ENCODE results near the gene RHBDL1.

The RHBDL1 gene

DNA sequence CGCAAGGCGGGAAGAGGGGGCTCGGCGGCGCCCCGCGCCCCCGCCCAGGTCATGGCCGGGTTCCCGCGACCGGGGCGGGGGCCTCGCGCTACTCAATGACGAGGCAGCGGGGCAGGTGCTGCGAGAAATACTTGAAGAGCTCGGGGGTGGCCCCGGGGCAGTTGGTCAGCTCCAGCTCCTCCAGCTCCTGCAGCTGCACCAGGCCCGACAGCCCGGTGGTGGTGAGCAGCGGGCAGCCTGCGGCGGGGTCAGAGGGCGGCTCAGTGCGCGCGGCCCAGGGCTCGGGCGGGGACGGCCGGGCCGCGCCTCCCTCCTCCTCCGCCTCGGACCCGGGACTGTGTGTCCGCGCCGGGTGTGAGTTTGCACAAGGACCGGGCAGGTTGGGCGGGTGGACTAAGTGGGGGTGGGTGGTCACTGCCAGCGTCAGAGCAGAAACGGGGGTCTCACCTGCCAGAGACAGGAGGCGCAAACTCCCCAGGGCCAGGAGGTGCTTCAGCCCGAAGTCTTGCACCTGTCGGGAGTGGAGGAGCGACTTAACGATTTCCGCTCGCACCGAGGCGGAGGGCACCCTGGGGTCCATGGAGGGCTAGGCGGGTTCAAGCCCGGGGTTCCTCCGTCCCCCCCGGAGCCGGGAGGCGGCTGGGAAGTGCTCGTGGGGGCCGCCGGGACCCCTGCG lies 18.9 kb downstream of the RHBDL1 start:
- TF ChIP-seq ZFX (IDR thresholded peaks at IDR 0.05; ENCODE audit: borderline replicate concordance): no peak
- TF ChIP-seq, protein P1, sequence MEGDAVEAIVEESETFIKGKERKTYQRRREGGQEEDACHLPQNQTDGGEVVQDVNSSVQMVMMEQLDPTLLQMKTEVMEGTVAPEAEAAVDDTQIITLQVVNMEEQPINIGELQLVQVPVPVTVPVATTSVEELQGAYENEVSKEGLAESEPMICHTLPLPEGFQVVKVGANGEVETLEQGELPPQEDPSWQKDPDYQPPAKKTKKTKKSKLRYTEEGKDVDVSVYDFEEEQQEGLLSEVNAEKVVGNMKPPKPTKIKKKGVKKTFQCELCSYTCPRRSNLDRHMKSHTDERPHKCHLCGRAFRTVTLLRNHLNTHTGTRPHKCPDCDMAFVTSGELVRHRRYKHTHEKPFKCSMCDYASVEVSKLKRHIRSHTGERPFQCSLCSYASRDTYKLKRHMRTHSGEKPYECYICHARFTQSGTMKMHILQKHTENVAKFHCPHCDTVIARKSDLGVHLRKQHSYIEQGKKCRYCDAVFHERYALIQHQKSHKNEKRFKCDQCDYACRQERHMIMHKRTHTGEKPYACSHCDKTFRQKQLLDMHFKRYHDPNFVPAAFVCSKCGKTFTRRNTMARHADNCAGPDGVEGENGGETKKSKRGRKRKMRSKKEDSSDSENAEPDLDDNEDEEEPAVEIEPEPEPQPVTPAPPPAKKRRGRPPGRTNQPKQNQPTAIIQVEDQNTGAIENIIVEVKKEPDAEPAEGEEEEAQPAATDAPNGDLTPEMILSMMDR (IDR thresholded peaks at IDR 0.05): no peak
- H3K27ac ChIP-seq: peak overlapping the region; percentile 98

DNA sequence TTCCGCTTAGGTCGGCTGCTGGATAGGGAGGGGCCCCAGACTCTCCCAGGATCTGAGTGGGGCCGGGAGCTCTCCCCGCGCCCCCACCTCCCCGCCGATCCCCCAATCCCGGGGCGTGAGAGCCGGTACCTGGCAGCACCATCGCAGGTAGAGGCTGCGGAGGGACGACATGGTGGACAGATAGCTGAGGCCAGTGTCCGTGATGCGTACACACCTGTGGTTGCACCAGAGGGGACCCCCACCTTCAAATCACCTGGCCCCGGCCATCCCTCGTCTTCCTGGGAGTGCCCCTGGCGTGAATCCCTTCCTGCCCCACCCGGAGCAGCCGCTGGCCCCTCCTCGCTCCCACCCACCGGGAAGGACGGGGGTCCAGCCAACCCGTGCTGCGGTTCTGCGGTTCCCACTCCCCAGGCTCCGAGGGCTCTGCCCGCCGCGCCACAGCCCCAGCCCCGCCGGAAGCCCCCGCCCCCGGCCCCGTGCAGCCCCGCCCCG lies 19.4 kb downstream of the RHBDL1 start:
- no peak for TF ChIP-seq ZFX (IDR thresholded peaks at IDR 0.05; ENCODE audit: borderline replicate concordance)
- TF ChIP-seq, protein P1 (IDR thresholded peaks at IDR 0.05): no peak
- peak overlapping the region; percentile 98 for H3K27ac ChIP-seq

DNA sequence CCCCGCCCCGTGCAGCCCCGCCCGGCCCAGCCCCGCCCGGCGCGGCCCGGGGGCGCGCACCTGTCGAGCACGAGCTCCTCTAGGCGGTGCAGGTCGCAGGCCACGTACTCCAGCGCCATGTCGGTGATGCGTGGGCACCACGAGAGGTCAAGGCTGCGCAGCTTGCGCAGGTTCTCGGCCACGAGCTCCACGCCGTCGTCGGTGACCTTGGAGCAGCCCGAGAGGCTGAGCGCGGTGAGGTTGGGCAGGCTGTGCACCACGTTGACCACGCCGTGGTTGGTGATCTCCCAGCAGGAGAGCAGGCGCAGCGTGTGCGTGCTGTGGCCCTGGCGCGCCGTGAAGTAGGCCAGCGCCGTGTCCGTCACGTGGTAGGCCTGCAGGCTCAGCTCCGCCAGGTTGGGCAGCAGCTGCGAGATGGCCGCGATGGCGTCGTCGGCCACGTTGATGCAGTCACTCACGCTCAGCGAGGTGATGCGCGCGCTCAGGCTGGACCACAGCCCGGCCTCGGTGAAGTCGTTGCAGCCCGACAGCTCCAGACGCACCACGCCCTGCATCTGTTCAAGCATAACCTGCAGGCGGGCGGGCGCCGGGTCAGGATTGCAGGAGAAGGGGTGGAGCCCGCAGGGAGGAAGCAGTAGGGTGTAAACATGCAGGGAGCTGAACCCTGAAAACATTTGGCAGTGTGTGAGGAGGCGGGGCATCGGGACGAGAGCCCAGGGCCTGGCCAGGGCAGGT lies 20.1 kb downstream of the RHBDL1 start:
- no peak for TF ChIP-seq ZFX (IDR thresholded peaks at IDR 0.05; ENCODE audit: borderline replicate concordance)
- TF ChIP-seq, protein P1 (IDR thresholded peaks at IDR 0.05): no peak

DNA sequence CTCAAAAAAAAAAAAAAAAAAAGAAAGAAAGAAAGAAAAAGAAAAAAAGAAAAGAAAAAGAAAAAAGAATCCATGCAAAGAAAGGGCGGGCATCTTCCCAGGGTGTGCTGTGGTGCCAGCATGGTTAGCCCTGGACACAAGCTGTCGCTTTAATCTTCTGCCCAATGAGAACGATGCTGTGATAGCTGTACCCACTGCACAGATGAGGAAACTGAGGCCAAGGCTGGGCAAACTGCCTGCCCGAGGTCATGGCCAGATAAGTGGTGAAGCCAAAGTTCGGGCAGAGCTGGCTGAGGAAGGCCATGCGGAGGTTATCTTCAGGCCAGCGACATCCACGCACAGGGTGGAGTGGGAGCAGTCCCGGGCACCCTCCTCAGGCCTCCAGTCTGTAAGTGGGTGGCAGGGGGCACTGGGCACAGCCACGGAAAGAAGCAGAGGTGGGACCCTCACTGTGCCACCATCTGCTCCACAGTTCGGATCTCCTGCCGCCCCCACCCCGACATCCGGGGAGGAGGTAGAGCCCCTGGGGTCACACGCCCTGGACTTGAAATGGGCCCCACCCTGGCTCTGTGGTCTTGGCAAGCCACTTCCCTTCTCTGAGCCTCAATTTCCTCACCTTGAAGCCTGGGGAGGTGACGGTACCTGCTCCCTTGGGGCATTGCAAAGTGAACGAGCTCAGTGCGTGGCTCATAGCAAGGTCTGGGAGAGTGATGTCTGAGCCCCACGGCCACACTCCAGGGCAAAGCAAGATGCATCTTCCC lies 23.6 kb downstream of the RHBDL1 start:
- TF ChIP-seq, protein P1 (IDR thresholded peaks at IDR 0.05): no peak
- no peak for TF ChIP-seq ZFX (IDR thresholded peaks at IDR 0.05; ENCODE audit: borderline replicate concordance)
- 0 out of 2 replicates have a peak overlapping the region, but pooled peaks have one; percentile 27 for H3K27ac ChIP-seq

More for the DNA sequence above, 20.1 kb downstream of the RHBDL1 start:
- H3K27ac ChIP-seq: peak overlapping the region; percentile 98

DNA sequence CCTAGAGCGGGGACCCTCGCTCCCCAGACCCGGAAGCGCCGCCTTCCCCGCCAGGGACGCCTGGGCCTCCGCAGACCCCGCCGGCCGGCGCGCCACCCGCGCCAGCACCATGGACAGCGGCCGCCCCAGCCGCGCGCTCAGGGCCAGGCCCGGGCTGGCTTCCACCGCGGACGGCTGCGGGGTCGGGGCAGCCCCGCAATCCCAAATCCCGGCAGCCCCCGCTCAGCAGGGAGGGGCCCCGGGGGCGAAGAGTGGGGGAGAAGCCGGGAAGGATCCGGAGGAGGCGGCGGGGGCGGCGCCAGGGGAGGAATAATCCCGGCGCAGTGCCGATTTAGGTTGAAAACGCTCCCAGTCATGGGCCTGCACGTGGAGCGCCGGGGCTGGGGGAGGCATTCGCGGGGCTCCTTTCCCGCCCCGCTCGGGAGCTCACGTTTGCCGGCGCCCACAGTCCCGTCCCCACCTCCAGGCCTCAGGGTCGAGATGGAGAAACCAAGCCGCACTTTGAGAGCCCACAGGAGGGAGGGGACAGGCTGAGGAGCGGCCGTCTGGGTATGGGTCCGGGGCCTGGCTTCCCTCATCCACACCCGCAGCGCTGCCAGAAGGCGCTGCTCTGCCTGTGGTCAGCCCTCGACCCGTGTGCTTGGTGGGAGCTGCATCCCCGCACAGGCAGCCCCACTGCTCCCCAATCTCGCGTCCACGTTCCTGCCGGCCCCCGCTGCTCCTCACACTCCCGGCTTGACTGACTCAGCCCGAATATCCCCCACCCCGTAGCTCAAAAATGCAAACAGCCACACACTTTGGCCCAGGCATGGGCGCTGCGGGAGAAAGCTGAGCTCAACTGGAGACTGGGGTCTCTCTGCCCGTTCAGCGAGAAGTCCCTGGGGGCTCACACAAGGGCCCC lies 25.5 kb downstream of the RHBDL1 start:
- no peak overlapping the region for H3K27ac ChIP-seq
- TF ChIP-seq ZFX (IDR thresholded peaks at IDR 0.05; ENCODE audit: borderline replicate concordance): no peak
- TF ChIP-seq, protein P1 (IDR thresholded peaks at IDR 0.05): no peak

DNA sequence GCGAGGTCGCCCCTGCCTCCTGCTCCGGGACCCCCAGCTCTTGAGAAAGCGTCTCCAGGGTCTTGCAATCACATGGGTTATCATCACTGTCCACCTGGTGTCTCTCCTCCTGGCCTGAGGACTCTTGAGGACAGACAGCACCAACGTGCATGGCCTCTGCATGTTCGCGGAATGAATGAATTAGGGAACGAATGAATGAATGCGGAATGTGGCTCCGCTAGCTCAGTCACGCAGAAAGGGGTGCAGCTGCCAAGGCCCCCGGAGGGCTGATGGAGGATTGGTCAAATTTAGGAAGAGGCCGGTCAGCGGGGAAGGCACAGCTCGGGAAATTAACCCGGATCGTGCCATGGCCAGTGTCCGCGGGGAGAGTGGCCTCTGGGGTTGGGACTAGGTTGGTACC lies 26.9 kb downstream of the RHBDL1 start:
- peak overlapping the region; percentile 90; the same call in 1 of the 2 replicates for H3K27ac ChIP-seq
- TF ChIP-seq, protein P1 (IDR thresholded peaks at IDR 0.05): no peak
- TF ChIP-seq ZFX (IDR thresholded peaks at IDR 0.05; ENCODE audit: borderline replicate concordance): no peak

Measured in 22Rv1 (cell line).